ENCODE measurements around the gene TOE1.

TOE1 gene

GRCh38 chr1:45306905-45307304, 33.1 kb upstream of the TOE1 start:
- Mint-ChIP-seq H3K27me3 (no peaks in the 10 kb centered on the region), H3K27ac (no peak overlapping the region), H3K36me3 (ENCODE audit: low read depth) (peaks cover 9% of the 10 kb centered on the region), H3K4me3 (no peak overlapping the region), H3K9me3 (no peaks in the 10 kb centered on the region), H3K4me1 (ENCODE audit: low read depth) (peaks cover 10% of the 10 kb centered on the region)
- intact Hi-C loops (cut with micrococcal nuclease): no loop called here

GRCh38 chr1:45314266-45314665, 25.7 kb upstream of the TOE1 start:
- intact Hi-C loops (cut with micrococcal nuclease): no loop called here
- Mint-ChIP-seq H3K9me3 (no peaks in the 10 kb centered on the region), H3K27me3 (no peaks in the 10 kb centered on the region), H3K4me3 (no peak overlapping the region), H3K36me3 (ENCODE audit: low read depth) (no peaks in the 10 kb centered on the region), H3K4me1 (ENCODE audit: low read depth) (no peaks in the 10 kb centered on the region), H3K27ac (no peak overlapping the region)

- intact Hi-C loops (cut with micrococcal nuclease): no loop called here
- Mint-ChIP-seq H3K36me3 (ENCODE audit: low read depth) (no peaks in the 10 kb centered on the region), H3K9me3 (no peaks in the 10 kb centered on the region), H3K4me1 (ENCODE audit: low read depth) (no peaks in the 10 kb centered on the region), H3K27me3 (no peaks in the 10 kb centered on the region), H3K27ac (no peak overlapping the region), H3K4me3 (no peak overlapping the region)
These were observed 22.8 kb upstream of the TOE1 start for GRCh38 chr1:45317166-45317565.

- intact Hi-C loops (cut with micrococcal nuclease): no loop called here
- H3K4me3 Mint-ChIP-seq: no peak overlapping the region
- no peaks in the 10 kb centered on the region for H3K27me3 Mint-ChIP-seq
- H3K4me1 Mint-ChIP-seq (ENCODE audit: low read depth): no peaks in the 10 kb centered on the region
- H3K9me3 Mint-ChIP-seq: no peaks in the 10 kb centered on the region
- no peaks in the 10 kb centered on the region for H3K36me3 Mint-ChIP-seq (ENCODE audit: low read depth)
- H3K27ac Mint-ChIP-seq: no peak overlapping the region
These were observed 20.2 kb upstream of the TOE1 start for GRCh38 chr1:45319761-45320160.

- Mint-ChIP-seq H3K27ac (no peak overlapping the region), H3K36me3 (ENCODE audit: low read depth) (no peaks in the 10 kb centered on the region), H3K4me3 (no peak overlapping the region), H3K9me3 (no peaks in the 10 kb centered on the region), H3K27me3 (peaks cover 2% of the 10 kb centered on the region), H3K4me1 (ENCODE audit: low read depth) (no peaks in the 10 kb centered on the region)
- intact Hi-C loops (cut with micrococcal nuclease): no loop called here
These were observed 18.5 kb upstream of the TOE1 start for GRCh38 chr1:45321444-45321843.

- intact Hi-C loops (cut with micrococcal nuclease): no loop called here
- H3K4me3 Mint-ChIP-seq: no peak overlapping the region
- H3K4me1 Mint-ChIP-seq (ENCODE audit: low read depth): peaks cover 5% of the 10 kb centered on the region
- no peak overlapping the region for H3K27ac Mint-ChIP-seq
- H3K9me3 Mint-ChIP-seq: no peaks in the 10 kb centered on the region
- no peaks in the 10 kb centered on the region for H3K36me3 Mint-ChIP-seq (ENCODE audit: low read depth)
- peaks cover 12% of the 10 kb centered on the region for H3K27me3 Mint-ChIP-seq
These were observed 17.4 kb upstream of the TOE1 start for GRCh38 chr1:45322486-45323040.

- Mint-ChIP-seq H3K36me3 (ENCODE audit: low read depth) (peaks cover 25% of the 10 kb centered on the region), H3K4me3 (peak overlapping the region; percentile 73), H3K27ac (no peak overlapping the region), H3K27me3 (peaks cover 18% of the 10 kb centered on the region), H3K4me1 (ENCODE audit: low read depth) (peaks cover 10% of the 10 kb centered on the region), H3K9me3 (no peaks in the 10 kb centered on the region)
- intact Hi-C loops (cut with micrococcal nuclease): no loop called here
These were observed 14.0 kb upstream of the TOE1 start for GRCh38 chr1:45325851-45326506.

GRCh38 chr1:45326627-45327623, 13.0 kb upstream of the TOE1 start, which contains the start of gene HPDL:
Gene HPDL (plus strand): TSS chr1:45326895. CDS start chr1:45327149, 254 bp downstream.
- Mint-ChIP-seq H3K4me3 (peak within 1 kb of the TSS; percentile 73), H3K36me3 (ENCODE audit: low read depth) (peaks cover 34% of the 10 kb centered on the region), H3K27me3 (peaks cover 18% of the 10 kb centered on the region), H3K27ac (no peak within 1 kb of the TSS), H3K9me3 (no peaks in the 10 kb centered on the region), H3K4me1 (ENCODE audit: low read depth) (peaks cover 10% of the 10 kb centered on the region)
- intact Hi-C loops (cut with micrococcal nuclease): no loop called here

- Mint-ChIP-seq H3K27me3 (peaks cover 18% of the 10 kb centered on the region), H3K4me1 (ENCODE audit: low read depth) (peaks cover 10% of the 10 kb centered on the region), H3K36me3 (ENCODE audit: low read depth) (peaks cover 43% of the 10 kb centered on the region), H3K27ac (no peak overlapping the region), H3K9me3 (no peaks in the 10 kb centered on the region), H3K4me3 (no peak overlapping the region)
- intact Hi-C loops (cut with micrococcal nuclease): no loop called here
These were observed 12.1 kb upstream of the TOE1 start for GRCh38 chr1:45327644-45328515.

GRCh38 chr1:45328680-45329079, 11.3 kb upstream of the TOE1 start:
- Mint-ChIP-seq H3K36me3 (ENCODE audit: low read depth) (peaks cover 51% of the 10 kb centered on the region), H3K4me1 (ENCODE audit: low read depth) (peaks cover 10% of the 10 kb centered on the region), H3K27me3 (peaks cover 18% of the 10 kb centered on the region), H3K4me3 (no peak overlapping the region), H3K27ac (no peak overlapping the region), H3K9me3 (no peaks in the 10 kb centered on the region)
- intact Hi-C loops (cut with micrococcal nuclease): no loop called here

GRCh38 chr1:45329445-45329844, 10.5 kb upstream of the TOE1 start:
- intact Hi-C loops (cut with micrococcal nuclease): no loop called here
- H3K9me3 Mint-ChIP-seq: no peaks in the 10 kb centered on the region
- peaks cover 51% of the 10 kb centered on the region for H3K36me3 Mint-ChIP-seq (ENCODE audit: low read depth)
- H3K4me1 Mint-ChIP-seq (ENCODE audit: low read depth): peaks cover 15% of the 10 kb centered on the region
- no peak overlapping the region for H3K27ac Mint-ChIP-seq
- H3K27me3 Mint-ChIP-seq: peaks cover 18% of the 10 kb centered on the region
- H3K4me3 Mint-ChIP-seq: no peak overlapping the region

- intact Hi-C loops (cut with micrococcal nuclease): no loop called here
- H3K27ac Mint-ChIP-seq: no peak overlapping the region
- peaks cover 51% of the 10 kb centered on the region for H3K36me3 Mint-ChIP-seq (ENCODE audit: low read depth)
- H3K27me3 Mint-ChIP-seq: peaks cover 15% of the 10 kb centered on the region
- H3K9me3 Mint-ChIP-seq: no peaks in the 10 kb centered on the region
- no peak overlapping the region for H3K4me3 Mint-ChIP-seq
- peaks cover 20% of the 10 kb centered on the region for H3K4me1 Mint-ChIP-seq (ENCODE audit: low read depth)
These were observed 8.3 kb upstream of the TOE1 start for GRCh38 chr1:45331436-45332345.

- intact Hi-C loops (cut with micrococcal nuclease): no loop called here
- Mint-ChIP-seq H3K4me3 (no peak overlapping the region), H3K27me3 (peaks cover 9% of the 10 kb centered on the region), H3K36me3 (ENCODE audit: low read depth) (peaks cover 51% of the 10 kb centered on the region), H3K4me1 (ENCODE audit: low read depth) (peaks cover 23% of the 10 kb centered on the region), H3K27ac (no peak overlapping the region), H3K9me3 (no peaks in the 10 kb centered on the region)
These were observed 7.6 kb upstream of the TOE1 start for GRCh38 chr1:45332346-45332720.

Data from dendritic cell treated with granulocyte-macrophage colony-stimulating factor and Interleukin-4, amounts not matched to agents 40 ng/mL and 50 ng/mL, for 4 days (primary cell).